ENCODE measurements around the gene PRKG2.
"Not testable (repeated sequence)": the region's sequence is repeated elsewhere in the genome, so short reads cannot be mapped to it uniquely, and the experiment has no call there.

Gene PRKG2, protein sequence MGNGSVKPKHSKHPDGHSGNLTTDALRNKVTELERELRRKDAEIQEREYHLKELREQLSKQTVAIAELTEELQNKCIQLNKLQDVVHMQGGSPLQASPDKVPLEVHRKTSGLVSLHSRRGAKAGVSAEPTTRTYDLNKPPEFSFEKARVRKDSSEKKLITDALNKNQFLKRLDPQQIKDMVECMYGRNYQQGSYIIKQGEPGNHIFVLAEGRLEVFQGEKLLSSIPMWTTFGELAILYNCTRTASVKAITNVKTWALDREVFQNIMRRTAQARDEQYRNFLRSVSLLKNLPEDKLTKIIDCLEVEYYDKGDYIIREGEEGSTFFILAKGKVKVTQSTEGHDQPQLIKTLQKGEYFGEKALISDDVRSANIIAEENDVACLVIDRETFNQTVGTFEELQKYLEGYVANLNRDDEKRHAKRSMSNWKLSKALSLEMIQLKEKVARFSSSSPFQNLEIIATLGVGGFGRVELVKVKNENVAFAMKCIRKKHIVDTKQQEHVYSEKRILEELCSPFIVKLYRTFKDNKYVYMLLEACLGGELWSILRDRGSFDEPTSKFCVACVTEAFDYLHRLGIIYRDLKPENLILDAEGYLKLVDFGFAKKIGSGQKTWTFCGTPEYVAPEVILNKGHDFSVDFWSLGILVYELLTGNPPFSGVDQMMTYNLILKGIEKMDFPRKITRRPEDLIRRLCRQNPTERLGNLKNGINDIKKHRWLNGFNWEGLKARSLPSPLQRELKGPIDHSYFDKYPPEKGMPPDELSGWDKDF

GRCh38 chr4:81214881-81215868 is at the start of gene PRKG2:
Gene PRKG2 (minus strand): TSS chr4:81215222. CDS start chr4:81205047, 10,175 bp downstream.
- DNase-seq, result no peak

DNA sequence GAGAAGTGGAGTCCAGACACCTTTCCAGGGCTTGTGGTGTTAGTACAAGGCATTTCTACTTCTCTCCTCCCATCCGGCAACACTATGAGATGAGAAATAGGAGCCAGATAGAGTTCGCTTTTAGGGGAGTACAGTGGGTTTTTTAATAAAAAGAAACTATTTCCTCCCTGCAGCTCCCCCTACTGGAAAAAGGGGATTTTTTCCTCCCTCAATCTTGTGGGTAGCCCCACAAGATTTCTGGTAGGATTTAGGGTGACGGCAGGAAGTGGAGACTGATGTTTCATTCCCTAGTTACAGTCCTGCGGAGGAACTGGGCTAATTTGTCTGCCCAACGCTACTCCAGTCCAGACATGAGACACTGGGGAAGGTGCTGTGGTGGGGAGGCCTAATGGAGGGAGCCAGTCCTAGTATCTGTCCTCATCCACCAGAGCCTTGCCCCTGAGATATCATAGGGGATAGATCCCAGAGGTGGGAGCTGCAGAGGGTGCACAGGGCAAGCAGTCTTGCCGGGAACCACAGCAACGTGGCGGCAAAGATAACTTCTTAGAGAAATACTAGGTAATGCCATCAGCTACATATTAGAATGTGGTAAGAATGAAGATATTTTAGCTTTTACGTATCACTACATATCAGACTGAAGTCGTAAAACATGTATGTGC is 45.5 kb upstream of the PRKG2 start:
- DNase-seq, result no peak

DNA sequence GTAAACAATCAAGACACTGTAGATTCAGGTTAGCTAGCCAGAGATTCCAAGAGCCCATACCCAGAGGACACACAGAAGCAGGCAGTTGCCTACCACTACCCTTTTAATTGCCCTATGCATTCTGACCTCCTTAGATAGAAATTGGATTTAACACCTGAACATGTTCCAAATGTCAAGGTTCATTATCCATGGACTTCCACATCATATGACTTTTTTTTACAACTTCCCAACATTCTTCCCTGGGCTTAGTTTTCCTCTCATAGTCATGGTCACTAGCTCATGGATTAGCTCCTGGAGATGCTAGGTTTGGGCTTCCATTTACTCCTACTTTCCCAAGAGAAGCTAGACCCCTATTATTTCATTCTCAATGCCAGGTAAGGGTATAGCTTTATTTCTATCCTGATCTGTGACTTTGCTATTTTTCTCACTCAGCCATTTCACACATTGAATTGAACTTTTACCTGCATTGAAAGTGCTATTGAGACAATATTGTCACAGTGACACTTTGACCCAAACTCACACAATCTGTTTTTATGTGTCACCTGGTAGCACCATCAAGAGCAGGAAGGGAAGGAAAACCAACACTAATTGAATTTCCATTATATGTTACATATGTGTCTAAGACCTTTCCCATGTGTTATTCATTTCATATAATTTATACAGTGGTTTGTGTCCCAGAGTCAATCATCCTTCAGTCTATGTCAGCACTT is 44.0 kb upstream of the PRKG2 start:
- no peak for DNase-seq

DNA sequence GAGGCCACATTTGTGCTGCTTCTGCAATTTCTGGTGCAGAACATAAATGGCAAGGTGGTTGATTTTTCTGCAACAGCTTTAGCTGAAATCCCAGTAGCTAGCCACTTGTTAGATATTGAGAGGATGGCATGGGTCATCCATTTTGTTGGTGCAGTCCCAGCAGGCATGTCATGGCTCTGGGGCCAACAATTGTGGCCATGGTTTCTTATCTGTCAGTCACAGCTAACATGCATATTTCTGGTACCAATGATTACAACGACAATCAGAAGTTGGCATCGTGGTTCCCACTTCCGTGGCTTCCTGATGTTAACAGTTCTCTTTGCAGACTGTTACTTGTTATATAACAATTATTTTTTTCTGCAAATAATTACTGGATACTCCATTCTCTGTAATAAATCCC is 42.8 kb upstream of the PRKG2 start:
- no peak for DNase-seq

- DNase-seq, result no peak
These were observed 42.0 kb upstream of the PRKG2 start for GRCh38 chr4:81257021-81257420.

GRCh38 chr4:81256059-81256970 is 41.3 kb upstream of the PRKG2 start:
- no peak for DNase-seq

DNA sequence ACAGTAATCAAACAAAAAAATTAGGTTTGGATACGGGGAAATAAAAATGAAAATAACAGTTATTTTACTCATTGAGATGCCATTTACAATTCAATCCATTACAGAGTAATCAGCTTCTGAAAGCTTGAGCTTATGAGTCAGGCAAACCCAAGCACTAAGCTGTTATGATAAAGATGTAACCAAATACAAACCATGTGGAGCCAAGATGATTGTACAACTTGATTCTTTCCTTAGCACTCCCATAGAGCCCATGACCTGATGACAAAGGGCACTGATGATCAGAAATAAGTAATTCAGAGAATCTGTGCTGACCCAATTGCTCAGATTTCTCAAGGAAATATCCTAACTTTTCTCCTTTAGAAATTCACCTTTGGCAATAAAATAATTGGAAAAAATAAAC is 40.5 kb upstream of the PRKG2 start:
- DNase-seq, result no peak

- DNase-seq, result no peak
These were observed 35.4 kb upstream of the PRKG2 start for GRCh38 chr4:81250430-81250829.

DNA sequence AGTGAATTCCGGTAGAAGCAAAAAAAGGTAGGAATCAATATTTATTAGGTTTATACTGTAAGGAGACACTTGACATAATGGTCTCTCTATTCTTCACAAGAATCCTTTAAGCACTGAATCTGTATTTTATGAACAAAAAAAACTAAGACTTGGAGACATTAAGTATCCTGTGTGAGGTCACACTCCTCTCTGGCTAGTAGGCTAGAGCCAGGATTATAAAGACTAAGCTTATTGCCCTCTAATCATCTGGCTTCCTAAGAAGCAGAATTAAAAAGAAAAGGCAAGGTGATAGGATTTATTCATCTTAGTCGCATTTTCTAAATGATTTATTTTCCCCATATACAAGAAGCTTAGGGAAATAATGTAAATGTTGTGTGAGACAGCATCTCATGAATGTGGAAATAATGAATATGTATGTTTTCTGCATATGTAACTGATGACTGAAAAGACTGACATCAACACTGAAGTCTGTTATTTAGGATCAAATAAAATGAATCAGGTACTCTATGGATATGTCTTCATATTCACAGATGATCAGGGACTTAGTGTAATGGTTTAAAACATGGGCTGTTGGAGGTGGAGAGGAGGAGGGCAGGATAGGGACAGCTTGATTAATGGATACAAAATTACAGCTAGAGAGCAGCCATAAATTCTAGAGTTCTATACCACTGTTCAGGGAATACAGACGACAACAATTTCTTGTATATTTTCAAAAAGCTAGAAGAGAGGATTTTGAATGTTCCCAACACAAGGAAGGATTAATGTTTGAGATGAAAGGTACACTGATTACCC is 30.4 kb upstream of the PRKG2 start:
- DNase-seq, result no peak

DNA sequence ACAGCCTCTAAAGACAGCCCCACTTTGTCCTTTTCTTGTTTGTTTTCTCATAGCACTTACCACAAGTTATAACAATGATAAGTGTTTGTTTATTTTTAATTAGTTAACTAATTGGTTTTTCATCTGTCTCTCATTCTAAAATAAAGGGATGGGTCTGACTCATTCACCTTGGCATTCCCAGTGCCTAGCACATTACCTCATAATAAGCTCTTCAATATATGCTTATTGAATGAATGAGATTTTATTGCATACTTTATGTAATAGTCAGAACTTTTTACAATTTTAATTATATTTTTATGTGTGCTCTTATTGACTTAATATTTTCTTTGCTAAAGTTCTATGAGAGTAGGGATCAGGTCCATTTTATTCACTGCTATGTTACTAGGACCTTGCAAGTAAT is 22.8 kb upstream of the PRKG2 start:
- no peak for DNase-seq

- no peak for DNase-seq
These were observed 21.1 kb upstream of the PRKG2 start for GRCh38 chr4:81235982-81236749.

DNA sequence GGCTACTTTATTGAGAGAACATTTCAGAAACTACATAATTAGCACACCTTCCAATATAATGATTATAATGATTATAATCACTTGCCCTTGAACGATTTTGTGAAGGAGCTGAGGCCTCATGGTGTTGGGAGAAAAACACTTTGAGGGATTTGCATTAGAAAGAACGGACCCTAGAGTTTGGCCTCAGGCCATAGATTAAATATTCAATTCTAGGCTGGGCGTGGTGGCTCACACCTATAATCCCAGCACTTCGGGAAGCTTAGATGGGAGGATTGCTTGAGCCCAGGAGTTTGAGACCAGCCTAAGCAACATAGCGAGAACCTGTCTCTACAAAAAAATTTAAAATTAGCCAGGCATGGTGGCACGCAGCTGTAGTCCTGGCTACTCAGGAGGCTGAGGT is 12.9 kb upstream of the PRKG2 start:
- DNase-seq, result no peak

DNA sequence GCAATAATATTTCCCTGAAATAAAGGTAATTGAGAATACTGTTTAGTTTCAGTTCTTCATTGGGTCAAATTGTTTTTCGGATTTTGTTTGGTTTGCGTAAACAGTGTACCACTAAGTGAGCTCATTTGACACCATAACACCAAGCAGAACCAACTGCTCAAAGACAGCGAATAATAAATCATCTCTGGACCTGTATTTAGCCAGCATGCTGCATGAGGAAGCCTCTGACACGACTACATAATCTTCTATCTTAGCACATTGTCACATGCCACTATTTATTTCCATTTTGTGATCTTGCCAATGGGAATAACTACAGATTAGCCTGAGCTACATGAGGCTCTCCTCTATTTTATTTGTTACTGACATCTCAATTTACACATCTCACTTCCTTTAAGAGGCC is 12.1 kb upstream of the PRKG2 start:
- no peak for DNase-seq

GRCh38 chr4:81225252-81225651 is 10.2 kb upstream of the PRKG2 start:
- no peak for DNase-seq

DNA sequence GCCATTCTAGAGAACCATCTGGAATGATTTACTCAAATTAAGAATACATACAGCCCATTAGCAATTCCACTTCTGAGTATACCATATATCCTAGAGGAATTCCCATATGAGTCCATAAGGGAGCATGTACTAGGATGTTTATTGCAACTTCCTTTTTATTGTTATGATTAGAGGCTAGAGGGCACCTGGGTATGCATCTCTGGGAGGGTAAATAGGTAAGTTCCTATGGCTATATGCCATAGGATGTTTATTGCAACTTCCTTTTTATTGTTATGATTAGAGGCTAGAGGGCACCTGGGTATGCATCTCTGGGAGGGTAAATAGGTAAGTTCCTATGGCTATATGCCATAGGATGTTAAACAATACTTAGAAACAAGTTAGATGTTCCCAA is 7.1 kb upstream of the PRKG2 start:
- not testable (repeated sequence) for DNase-seq

- no peak for DNase-seq
These were observed 6.5 kb upstream of the PRKG2 start for GRCh38 chr4:81221303-81222081.

DNA sequence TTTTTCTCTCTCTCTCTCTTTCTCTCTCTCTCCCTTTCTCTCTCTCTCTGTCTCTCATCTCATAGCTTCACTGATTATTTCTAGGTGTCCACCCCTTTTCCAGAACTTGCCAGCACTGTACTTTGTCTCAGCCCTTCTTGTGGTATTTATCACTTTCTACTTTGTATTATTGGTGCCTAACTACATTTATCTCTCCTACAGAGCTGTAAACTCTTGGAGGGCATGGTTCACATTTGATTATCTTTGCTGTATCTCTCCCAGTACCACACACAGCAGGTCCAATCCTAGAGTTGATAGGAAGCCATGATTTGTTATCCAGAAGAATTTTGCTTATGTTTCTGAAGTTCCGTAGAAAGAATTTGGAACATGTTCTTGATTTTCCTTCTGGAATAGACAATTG is 5.2 kb upstream of the PRKG2 start:
- no peak for DNase-seq

DNA sequence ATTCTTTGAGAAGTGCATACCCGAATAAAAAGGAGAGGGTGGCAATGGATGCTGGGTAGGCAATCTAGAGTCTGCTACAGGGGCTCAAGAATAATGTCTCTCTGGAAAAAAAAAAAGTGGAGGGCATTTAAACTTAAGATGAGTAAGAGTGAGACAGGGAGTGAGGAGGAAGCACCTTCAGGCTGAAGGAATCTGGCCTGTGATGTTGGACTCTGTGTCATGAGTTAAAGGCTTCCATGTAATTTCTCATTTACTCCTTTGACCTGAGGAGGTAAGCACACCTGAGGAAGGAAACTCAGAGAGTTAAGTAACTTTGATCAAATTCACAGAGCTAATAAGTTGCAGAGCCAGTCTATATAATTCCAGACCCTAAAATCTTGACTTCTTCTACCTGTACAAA is 3.2 kb upstream of the PRKG2 start:
- DNase-seq, result no peak
